Measurements from ENCODE around the gene SMCO4.

The SMCO4 gene

DNA sequence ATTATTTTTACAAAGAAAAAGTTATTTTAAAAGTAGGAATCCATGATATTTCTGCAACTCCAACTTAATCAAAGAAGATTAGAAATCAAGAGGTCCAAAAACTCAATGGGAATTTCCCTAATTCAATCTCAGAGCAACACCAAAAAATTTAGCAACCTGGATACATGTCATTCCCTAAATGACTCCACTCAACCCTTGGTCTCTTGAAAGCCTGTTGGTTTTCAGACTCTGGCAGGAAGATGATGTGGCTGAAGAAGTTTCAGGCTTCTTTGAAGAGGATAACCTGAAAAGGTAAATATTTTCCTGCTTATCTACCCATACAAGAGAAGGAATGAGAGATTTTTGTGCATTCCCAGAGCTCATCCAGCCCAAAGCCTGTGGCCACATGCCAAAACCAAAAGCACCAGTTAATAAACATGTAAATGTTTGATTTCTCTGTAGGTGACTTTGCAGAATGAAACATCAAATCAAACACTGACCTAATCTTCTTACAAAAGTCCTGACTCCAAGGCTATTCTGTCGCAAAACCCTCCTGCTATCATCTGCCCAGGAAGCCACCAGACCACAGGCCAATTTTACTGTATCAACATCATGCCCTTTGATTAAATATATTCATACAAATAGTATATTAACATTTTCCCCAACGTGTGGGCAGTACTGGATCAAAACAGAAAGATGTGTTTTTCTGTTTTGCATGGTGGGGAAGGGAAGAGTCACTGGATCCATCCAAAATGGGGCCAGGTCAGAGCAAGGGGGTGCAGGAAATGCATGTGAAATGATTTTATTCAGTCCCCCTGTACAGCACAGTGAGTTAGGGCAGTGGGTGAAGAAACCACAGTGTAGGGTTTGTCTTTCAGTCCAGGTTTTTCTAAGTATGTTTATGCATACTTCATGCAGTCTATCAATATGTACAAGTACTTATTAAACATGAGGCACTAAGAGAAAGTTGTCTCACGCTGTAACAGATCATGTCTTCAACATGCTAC, 38.8 kb downstream of the SMCO4 start:
- Histone ChIP-seq H3K9ac (ENCODE audit: low read length in 2 of 2) (no peak overlapping the region), H3K36me3 (ENCODE audit: control insufficient read depth in 2 of 2, insufficient read depth in 2 of 2, low read length in 2 of 2) (peaks cover 2 to 6% of the 10 kb centered on the region in 2 donors), H3K4me3 (ENCODE audit: low read length in 2 of 2) (no peak overlapping the region), H3K27ac (ENCODE audit: low read length) (no peak overlapping the region), H3K9me3 (ENCODE audit: control insufficient read depth in 2 of 2, low read length in 2 of 2) (no peaks in the 10 kb centered on the region), H3K27me3 (ENCODE audit: control insufficient read depth in 1 of 2, insufficient read depth in 2 of 2, low read length in 2 of 2) (no peaks in the 10 kb centered on the region), H3K4me1 (ENCODE audit: control insufficient read depth, insufficient read depth, low read length) (no peaks in the 10 kb centered on the region)

DNA sequence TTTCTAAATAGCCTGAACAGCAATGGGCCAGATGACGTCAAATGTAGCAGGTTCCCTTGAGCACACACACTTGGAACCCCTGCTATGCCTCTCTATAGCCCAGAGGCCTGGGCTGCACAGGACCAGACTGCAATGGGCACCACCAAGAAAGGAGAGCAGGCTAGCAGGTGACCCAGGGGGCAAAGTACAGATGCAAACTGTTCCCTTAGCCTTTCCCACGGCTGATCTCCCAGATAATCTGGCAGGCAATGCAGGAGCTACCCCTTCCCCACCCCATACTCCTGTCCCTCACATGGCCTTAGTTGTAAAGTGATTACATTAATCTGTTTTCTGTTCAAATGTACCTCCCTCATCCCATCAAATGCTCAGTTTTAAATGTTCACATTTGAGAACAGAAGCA, 41.3 kb downstream of the SMCO4 start:
- no peak overlapping the region for H3K4me3 ChIP-seq (ENCODE audit: low read length in 2 of 2)
- no peaks in the 10 kb centered on the region for H3K9me3 ChIP-seq (ENCODE audit: control insufficient read depth in 2 of 2, low read length in 2 of 2)
- no peaks in the 10 kb centered on the region for H3K27me3 ChIP-seq (ENCODE audit: control insufficient read depth in 1 of 2, insufficient read depth in 2 of 2, low read length in 2 of 2)
- no peak overlapping the region for H3K27ac ChIP-seq (ENCODE audit: low read length)
- H3K36me3 ChIP-seq (ENCODE audit: control insufficient read depth in 2 of 2, insufficient read depth in 2 of 2, low read length in 2 of 2): peaks cover 2 to 10% of the 10 kb centered on the region in 2 donors
- no peak overlapping the region for H3K9ac ChIP-seq (ENCODE audit: low read length in 2 of 2)
- H3K4me1 ChIP-seq (ENCODE audit: control insufficient read depth, insufficient read depth, low read length): no peaks in the 10 kb centered on the region

DNA sequence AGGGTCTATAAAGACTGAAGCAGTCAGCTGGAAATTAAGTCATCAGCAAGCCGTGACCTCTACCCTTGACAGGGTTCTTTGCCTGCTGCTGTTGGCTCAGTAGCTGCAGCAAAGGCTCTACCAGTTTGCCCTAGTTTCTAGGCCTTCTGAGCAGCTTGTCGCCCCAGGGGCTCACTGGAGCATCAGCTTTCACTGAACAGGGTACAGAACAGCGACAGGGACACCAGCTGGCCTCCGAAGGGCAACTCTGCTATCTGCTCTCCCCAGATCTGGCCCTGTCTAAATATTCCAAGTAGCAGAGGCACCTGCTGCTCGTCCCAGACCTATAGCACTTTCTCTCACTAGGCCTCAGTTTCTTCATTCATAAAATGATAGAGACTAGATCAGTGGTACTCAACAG, 42.4 kb downstream of the SMCO4 start:
- no peak overlapping the region for H3K4me3 ChIP-seq (ENCODE audit: low read length in 2 of 2)
- no peaks in the 10 kb centered on the region for H3K27me3 ChIP-seq (ENCODE audit: control insufficient read depth in 1 of 2, insufficient read depth in 2 of 2, low read length in 2 of 2)
- H3K9ac ChIP-seq (ENCODE audit: low read length in 2 of 2): no peak overlapping the region
- H3K4me1 ChIP-seq (ENCODE audit: control insufficient read depth, insufficient read depth, low read length): no peaks in the 10 kb centered on the region
- no peaks in the 10 kb centered on the region for H3K9me3 ChIP-seq (ENCODE audit: control insufficient read depth in 2 of 2, low read length in 2 of 2)
- no peak overlapping the region for H3K27ac ChIP-seq (ENCODE audit: low read length)
- H3K36me3 ChIP-seq (ENCODE audit: control insufficient read depth in 2 of 2, insufficient read depth in 2 of 2, low read length in 2 of 2): peaks cover 2 to 12% of the 10 kb centered on the region in 2 donors

DNA sequence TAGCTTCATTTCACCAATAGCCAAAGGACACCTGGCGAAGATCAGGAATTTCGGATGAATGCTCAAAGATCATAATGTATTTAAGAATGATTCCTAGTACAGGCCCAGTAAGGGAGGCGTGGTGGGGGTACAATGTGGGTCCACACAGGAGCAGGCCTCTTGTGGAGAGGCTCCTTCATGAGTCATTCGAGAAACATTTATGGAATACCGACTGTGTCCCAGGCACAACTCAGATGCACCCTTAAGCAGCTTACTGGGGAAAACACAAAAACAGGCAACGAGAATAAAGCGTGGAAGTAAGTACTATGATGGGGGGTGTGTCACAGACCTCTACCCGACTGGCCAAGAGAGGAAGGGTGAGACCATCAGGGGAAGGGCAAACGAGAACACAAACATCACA, 44.5 kb downstream of the SMCO4 start:
- no peak overlapping the region for H3K4me3 ChIP-seq (ENCODE audit: low read length in 2 of 2)
- H3K27ac ChIP-seq (ENCODE audit: low read length): no peak overlapping the region
- H3K4me1 ChIP-seq (ENCODE audit: control insufficient read depth, insufficient read depth, low read length): no peaks in the 10 kb centered on the region
- H3K36me3 ChIP-seq (ENCODE audit: control insufficient read depth in 2 of 2, insufficient read depth in 2 of 2, low read length in 2 of 2): peaks cover 2 to 8% of the 10 kb centered on the region in 2 donors
- no peaks in the 10 kb centered on the region for H3K27me3 ChIP-seq (ENCODE audit: control insufficient read depth in 1 of 2, insufficient read depth in 2 of 2, low read length in 2 of 2)
- H3K9me3 ChIP-seq (ENCODE audit: control insufficient read depth in 2 of 2, low read length in 2 of 2): no peaks in the 10 kb centered on the region
- no peak overlapping the region for H3K9ac ChIP-seq (ENCODE audit: low read length in 2 of 2)

DNA sequence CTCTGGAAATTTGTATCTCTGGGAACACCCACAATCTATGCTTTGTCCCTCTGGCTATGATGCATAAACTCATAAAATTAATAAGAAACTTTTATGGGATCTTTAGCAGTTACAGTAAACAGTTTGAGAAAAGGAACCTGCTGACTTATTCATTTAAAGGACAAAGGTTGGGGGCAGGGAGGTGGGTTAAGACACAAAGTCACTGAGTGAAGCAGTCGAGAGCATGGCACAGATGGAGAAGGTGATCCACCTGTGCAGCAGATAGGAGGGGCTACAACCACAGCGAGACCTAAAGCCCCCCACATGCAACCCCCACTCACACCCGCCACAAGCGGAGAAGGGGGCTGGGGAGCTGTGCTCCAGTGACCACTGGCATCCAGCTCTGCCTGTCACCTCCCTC, 45.0 kb downstream of the SMCO4 start:
- Histone ChIP-seq H3K4me1 (ENCODE audit: control insufficient read depth, insufficient read depth, low read length) (no peaks in the 10 kb centered on the region), H3K4me3 (ENCODE audit: low read length in 2 of 2) (no peak overlapping the region), H3K27me3 (ENCODE audit: control insufficient read depth in 1 of 2, insufficient read depth in 2 of 2, low read length in 2 of 2) (no peaks in the 10 kb centered on the region), H3K9ac (ENCODE audit: low read length in 2 of 2) (no peak overlapping the region), H3K27ac (ENCODE audit: low read length) (no peak overlapping the region), H3K36me3 (ENCODE audit: control insufficient read depth in 2 of 2, insufficient read depth in 2 of 2, low read length in 2 of 2) (peaks cover 0 to 6% of the 10 kb centered on the region in 2 donors), H3K9me3 (ENCODE audit: control insufficient read depth in 2 of 2, low read length in 2 of 2) (no peaks in the 10 kb centered on the region)

DNA sequence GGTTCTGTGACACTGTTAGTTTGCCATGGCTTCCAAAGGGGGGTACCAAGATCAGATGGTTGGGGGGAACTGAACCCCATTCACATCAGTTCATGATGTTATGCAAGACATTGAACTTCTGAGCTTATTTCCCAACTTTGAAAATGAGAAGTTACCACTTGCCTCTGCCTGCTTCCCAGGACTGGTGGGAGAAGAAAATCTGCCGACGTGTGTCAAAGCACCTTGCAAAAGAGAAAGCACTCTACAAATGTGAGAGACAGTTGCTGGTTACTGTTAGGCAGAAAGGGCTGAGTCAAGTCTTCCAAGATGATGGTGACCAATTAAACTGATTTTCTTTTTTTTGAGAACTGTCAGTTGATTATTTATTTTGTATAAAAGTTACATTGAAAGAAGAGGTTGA, 45.6 kb downstream of the SMCO4 start:
- Histone ChIP-seq H3K27ac (ENCODE audit: low read length) (no peak overlapping the region), H3K4me3 (ENCODE audit: low read length in 2 of 2) (no peak overlapping the region), H3K36me3 (ENCODE audit: control insufficient read depth in 2 of 2, insufficient read depth in 2 of 2, low read length in 2 of 2) (peaks cover 0 to 6% of the 10 kb centered on the region in 2 donors), H3K9ac (ENCODE audit: low read length in 2 of 2) (no peak overlapping the region), H3K27me3 (ENCODE audit: control insufficient read depth in 1 of 2, insufficient read depth in 2 of 2, low read length in 2 of 2) (no peaks in the 10 kb centered on the region), H3K9me3 (ENCODE audit: control insufficient read depth in 2 of 2, low read length in 2 of 2) (no peaks in the 10 kb centered on the region), H3K4me1 (ENCODE audit: control insufficient read depth, insufficient read depth, low read length) (peaks cover 1% of the 10 kb centered on the region)

DNA sequence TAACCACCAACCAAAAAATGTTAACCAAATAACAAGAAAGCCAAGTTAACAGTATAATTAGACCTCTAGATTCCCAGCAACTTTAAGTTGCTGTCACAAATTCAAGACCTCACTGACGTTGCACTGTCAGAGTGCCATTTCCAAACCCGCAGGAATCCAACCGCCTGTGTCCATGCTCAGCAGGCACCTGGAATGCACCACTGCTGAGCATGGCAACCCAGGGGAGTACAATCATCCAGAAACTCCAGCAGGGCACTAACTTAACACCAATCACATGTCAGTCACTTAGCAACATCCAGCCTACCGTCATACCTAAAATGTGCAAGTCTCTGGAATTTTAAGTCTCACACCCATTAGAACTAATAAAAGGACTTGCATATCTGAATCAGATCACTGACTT, 48.8 kb downstream of the SMCO4 start:
- Histone ChIP-seq H3K9ac (ENCODE audit: low read length in 2 of 2) (no peak overlapping the region), H3K9me3 (ENCODE audit: control insufficient read depth in 2 of 2, low read length in 2 of 2) (no peaks in the 10 kb centered on the region), H3K4me1 (ENCODE audit: control insufficient read depth, insufficient read depth, low read length) (peaks cover 27% of the 10 kb centered on the region), H3K27ac (ENCODE audit: low read length) (no peak overlapping the region), H3K27me3 (ENCODE audit: control insufficient read depth in 1 of 2, insufficient read depth in 2 of 2, low read length in 2 of 2) (no peaks in the 10 kb centered on the region), H3K4me3 (ENCODE audit: low read length in 2 of 2) (no peak overlapping the region), H3K36me3 (ENCODE audit: control insufficient read depth in 2 of 2, insufficient read depth in 2 of 2, low read length in 2 of 2) (peaks cover 0 to 6% of the 10 kb centered on the region in 2 donors)

DNA sequence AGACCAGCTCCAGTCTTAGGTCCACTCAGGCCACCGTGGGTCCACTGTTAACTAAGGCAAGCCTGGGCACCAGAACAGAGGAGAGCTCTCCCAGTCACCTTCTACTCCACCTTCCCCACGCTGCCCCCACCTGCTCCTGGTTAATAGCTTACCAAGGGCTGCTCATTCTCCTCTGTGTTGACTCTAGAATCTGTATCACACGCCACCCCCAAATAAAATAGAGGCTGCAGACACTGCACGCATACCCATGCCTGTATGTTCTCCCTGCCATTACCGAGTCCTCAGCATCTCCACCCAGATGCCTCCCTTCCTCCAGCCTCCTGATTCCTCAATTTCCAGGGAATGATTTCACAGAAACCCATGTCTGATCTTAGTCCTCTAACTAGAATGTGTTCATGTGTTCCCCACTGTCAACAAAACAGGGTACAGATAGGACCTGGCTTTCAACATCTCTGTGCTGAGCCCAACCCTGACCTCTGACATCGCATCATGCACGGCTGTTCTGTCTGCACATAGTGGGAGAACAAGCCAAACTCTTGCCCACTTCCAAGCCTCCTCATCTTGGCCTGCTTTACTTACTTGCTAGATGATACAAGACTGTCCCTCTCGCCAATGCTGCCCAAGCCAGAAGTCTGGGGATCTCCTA, 49.8 kb downstream of the SMCO4 start:
- Histone ChIP-seq H3K27ac (ENCODE audit: low read length) (no peak overlapping the region), H3K9ac (ENCODE audit: low read length in 2 of 2) (no peak overlapping the region), H3K4me1 (ENCODE audit: control insufficient read depth, insufficient read depth, low read length) (peaks cover 27% of the 10 kb centered on the region)

DNA sequence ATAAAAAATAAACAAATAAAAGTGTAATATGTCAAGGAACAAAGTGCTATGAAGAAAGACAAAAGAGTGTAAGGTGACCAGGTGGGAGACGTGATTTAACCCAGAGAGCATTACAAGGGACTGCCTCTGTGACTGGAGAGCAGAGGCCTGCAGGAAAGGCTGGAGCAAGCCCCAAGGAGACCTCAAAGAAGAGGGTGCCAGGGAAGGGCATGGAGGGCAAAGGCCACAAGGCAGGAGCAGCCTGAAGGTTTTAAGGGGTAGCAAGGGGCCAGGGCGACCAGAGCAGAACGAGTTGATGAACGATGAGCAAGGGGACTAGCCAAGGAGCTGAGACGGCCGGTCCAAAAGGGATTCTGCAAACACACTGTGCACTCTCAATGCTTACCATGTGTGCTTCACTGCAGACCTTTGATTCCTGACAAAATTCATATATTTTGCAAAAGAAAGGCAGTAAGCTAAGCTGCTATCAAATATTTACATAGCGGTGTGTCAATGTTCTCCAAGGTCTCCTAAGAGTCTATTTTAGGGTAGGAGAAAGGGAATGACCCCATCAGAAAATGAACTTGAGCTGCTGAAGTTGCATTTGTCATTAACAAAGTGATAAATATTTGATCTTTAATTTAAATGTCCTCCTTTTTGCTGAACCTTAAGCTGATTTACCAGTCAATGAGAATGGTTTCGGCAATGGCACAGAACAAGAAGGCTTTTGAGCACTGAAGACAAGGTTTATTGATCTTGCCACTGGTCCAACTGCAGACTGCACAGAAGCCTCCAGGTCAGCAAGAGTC, 50.5 kb downstream of the SMCO4 start:
- H3K4me3 ChIP-seq (ENCODE audit: low read length in 2 of 2): no peak overlapping the region
- H3K9me3 ChIP-seq (ENCODE audit: control insufficient read depth in 2 of 2, low read length in 2 of 2): no peaks in the 10 kb centered on the region
- H3K27ac ChIP-seq (ENCODE audit: low read length): no peak overlapping the region
- H3K9ac ChIP-seq (ENCODE audit: low read length in 2 of 2): no peak overlapping the region
- H3K4me1 ChIP-seq (ENCODE audit: control insufficient read depth, insufficient read depth, low read length): peaks cover 30% of the 10 kb centered on the region
- H3K36me3 ChIP-seq (ENCODE audit: control insufficient read depth in 2 of 2, insufficient read depth in 2 of 2, low read length in 2 of 2): peaks cover 0 to 3% of the 10 kb centered on the region in 2 donors
- no peaks in the 10 kb centered on the region for H3K27me3 ChIP-seq (ENCODE audit: control insufficient read depth in 1 of 2, insufficient read depth in 2 of 2, low read length in 2 of 2)

More for the DNA sequence above, 49.8 kb downstream of the SMCO4 start:
- Histone ChIP-seq H3K36me3 (ENCODE audit: control insufficient read depth in 2 of 2, insufficient read depth in 2 of 2, low read length in 2 of 2) (peaks cover 0 to 3% of the 10 kb centered on the region in 2 donors), H3K27me3 (ENCODE audit: control insufficient read depth in 1 of 2, insufficient read depth in 2 of 2, low read length in 2 of 2) (no peaks in the 10 kb centered on the region), H3K9me3 (ENCODE audit: control insufficient read depth in 2 of 2, low read length in 2 of 2) (no peaks in the 10 kb centered on the region), H3K4me3 (ENCODE audit: low read length in 2 of 2) (no peak overlapping the region)

DNA sequence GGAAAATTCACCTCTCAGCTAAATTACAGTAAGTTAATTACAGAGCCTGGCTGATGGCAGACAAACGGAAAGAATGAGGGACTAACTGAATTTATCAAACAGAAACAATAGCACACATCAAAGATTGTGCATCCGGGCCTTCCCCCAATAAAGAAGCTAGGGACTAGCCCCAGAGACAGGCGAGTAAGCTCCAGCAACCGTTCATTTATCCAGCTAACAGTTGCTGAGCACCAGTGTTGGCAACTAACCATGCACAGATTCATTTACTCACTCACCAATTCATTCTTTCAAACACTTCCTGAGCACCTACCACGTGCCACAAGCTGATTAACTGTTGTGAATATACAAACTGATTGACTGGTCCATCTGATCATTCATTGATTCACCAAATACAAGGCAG, 51.2 kb downstream of the SMCO4 start:
- H3K4me3 ChIP-seq (ENCODE audit: low read length in 2 of 2): no peak overlapping the region
- H3K27ac ChIP-seq (ENCODE audit: low read length): peak overlapping the region; percentile 31
- H3K27me3 ChIP-seq (ENCODE audit: control insufficient read depth in 1 of 2, insufficient read depth in 2 of 2, low read length in 2 of 2): no peaks in the 10 kb centered on the region
- peaks cover 36% of the 10 kb centered on the region for H3K4me1 ChIP-seq (ENCODE audit: control insufficient read depth, insufficient read depth, low read length)
- peaks cover 0 to 3% of the 10 kb centered on the region in 2 donors for H3K36me3 ChIP-seq (ENCODE audit: control insufficient read depth in 2 of 2, insufficient read depth in 2 of 2, low read length in 2 of 2)
- H3K9me3 ChIP-seq (ENCODE audit: control insufficient read depth in 2 of 2, low read length in 2 of 2): no peaks in the 10 kb centered on the region
- H3K9ac ChIP-seq (ENCODE audit: low read length in 2 of 2): no peak overlapping the region
